HG02981 (cell line): ENCODE data around the gene SYNPO2.
"Not testable (repeated sequence)": the region's sequence is repeated elsewhere in the genome, so short reads cannot be mapped to it uniquely, and the experiment has no call there.

ENCODE experiments used
- ATAC-seq: cut with Tn5 transposase; IDR thresholded peaks from one replicate; pipeline ENCODE4 v1.9.1; 2021; ENCODE audit warnings: mild to moderate bottlenecking, moderate library complexity; ENCODE audit not compliant: unreplicated experiment

The SYNPO2 gene

GRCh38 chr4:118972167-118972566, 83.5 kb downstream of the SYNPO2 start:
- ATAC-seq: no peak

DNA sequence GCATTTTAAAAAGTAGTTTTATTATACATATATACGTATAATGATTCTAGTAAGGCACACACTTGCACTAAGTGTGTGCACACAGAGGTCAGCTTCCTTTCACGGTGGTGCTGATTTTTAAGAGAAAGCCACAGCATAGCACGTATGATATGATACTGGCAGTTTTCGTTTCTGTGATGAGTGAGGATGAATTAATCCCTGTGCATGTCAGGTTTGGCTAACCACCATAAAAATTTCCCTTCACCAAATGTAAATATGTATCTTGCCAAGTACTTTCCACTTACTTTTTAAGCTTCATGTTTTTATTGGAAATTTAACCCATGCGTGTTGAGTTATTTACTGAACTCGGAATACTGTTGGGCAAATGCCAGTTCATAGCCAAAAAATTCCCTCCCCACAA, 84.6 kb downstream of the SYNPO2 start:
- no peak for ATAC-seq

- no peak for ATAC-seq
These were observed 86.1 kb downstream of the SYNPO2 start for GRCh38 chr4:118974758-118975157.

GRCh38 chr4:118975449-118976192, 87.0 kb downstream of the SYNPO2 start:
- no peak for ATAC-seq

- ATAC-seq: not testable (repeated sequence)
These were observed 87.5 kb downstream of the SYNPO2 start for GRCh38 chr4:118976193-118976560.

DNA sequence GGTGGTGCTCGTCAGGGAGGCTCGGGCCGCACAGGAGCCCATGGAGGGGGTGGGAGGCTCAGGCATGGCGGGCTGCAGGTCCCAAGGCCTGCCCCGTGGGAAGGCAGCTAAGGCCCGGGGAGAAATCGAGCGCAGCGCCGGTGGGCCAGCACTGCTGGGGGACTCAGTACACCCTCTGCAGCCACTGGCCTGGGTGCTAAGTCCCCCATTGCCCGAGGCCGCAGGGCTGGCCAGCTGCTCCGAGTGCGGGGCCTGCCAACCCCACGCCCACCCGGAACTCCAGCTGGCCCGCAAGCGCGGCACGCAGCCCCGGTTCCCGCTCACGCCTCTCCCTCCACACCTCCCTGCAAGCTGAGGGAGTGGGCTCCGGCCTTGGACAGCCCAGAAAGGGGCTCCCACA, 88.4 kb downstream of the SYNPO2 start:
- ATAC-seq: not testable (repeated sequence)

- ATAC-seq: no peak
These were observed 91.1 kb downstream of the SYNPO2 start for GRCh38 chr4:118979712-118980111.

DNA sequence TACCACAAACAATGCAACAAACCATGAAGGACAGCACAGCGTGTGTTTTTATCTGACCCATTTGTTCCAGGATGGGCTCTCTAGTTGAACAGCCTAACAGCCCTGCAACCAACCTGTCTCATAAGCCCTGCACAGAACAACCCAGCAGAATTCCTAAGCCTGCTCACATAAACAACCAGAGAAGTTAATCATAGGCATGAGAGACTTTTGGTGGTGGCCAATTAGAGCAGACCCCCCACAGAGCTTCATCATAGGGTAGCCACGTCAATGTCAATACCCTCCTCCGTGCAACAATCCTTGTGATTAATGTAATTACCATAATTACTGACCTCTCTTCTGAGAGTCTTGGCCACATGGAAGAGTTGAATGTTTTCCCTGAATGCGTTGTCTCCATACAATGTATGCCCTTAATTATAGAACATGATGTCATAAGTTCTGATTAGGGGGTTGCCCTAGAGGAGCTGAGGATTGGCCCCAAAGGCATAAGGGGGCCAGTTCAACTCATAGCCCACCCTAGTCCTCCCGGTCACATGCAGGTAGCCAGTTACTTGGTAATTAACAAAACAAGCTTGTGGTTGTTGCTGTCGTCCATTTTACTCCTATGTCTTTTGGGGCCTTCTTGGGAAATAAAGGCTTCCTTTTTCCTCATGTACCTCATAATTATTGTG, 92.7 kb downstream of the SYNPO2 start:
- ATAC-seq: no peak

GRCh38 chr4:118981839-118982381, 93.3 kb downstream of the SYNPO2 start:
- ATAC-seq: peak; percentile 85

DNA sequence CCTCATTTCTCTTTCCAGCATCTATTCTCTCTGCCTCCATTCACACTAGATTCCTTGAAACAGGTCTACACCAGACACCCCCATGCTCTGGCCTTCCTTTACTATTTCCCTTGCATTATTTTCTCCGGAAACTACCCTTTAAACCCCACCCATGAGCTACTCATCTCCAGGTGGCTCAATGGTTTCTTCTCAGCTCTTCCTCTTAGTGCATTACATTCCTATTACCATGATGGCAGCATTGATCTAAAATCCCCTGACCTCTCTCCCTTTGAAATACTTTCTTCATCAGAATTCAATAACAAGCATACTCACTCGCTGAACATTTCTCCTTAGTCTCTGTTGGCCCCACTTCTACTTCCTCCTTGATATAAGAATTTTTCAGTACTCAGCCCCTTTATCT, 94.6 kb downstream of the SYNPO2 start:
- ATAC-seq: no peak

DNA sequence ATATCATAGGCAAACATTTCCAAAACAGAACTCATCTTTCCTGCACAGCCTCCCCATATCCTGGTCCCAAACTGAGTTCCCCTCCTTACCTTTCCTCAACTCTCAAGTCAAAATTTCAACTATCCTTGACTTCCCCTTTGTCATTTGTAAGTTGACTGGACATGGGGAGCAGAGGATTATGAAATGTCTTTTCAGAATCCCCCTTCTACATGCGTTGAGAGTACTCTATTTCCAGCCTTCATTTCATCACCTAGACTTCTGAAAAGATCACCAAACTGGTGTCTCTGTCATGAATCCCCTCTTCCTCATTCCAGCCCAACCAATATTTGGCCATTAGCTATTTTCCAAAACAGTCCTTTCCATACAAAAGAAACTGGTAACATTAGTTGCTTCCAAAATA, 95.2 kb downstream of the SYNPO2 start:
- ATAC-seq: no peak

DNA sequence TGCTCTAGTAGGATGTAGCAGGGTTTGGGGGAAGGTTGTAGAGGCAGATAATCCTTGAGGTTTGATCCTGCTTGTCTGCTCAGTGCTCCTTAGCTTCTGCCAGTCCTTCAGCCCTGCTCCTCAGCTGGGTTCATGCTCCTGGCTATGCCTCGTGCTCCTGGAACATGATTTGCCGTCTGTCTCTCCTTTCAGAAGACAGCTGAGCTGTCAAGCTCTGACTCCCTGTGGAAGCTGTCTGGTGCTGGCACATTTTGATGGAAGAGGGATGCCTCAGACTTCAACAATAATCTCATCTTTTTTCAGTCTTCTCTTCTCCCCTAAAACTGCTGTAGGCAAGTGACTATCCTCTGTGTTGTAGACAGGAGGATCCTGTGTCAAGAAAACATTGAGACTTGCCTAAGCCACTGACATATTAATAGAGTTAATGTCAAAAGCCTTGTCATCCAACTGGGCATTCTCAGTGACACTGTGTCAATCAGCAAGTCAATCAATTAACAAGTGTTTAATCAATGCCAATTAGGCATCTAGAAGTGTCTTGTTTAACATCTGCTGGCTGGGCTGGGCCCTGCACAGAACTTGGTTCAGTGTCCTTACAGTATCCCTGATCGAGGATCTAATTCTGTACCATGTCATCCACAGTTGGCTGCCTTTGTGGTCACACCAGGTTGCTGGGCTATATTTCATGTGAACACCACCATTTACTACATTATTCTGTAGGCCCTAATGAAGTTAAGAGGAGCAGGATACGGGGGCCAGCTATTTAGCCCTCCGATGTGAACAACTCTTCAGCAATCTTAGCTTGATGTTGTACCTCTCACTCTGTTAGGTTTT, 96.7 kb downstream of the SYNPO2 start:
- no peak for ATAC-seq

- ATAC-seq: no peak
These were observed 99.4 kb downstream of the SYNPO2 start for GRCh38 chr4:118987959-118988634.

- no peak for ATAC-seq
These were observed 100.0 kb downstream of the SYNPO2 start for GRCh38 chr4:118988635-118988972.

GRCh38 chr4:118989098-118990080, 100.7 kb downstream of the SYNPO2 start:
- ATAC-seq: no peak

DNA sequence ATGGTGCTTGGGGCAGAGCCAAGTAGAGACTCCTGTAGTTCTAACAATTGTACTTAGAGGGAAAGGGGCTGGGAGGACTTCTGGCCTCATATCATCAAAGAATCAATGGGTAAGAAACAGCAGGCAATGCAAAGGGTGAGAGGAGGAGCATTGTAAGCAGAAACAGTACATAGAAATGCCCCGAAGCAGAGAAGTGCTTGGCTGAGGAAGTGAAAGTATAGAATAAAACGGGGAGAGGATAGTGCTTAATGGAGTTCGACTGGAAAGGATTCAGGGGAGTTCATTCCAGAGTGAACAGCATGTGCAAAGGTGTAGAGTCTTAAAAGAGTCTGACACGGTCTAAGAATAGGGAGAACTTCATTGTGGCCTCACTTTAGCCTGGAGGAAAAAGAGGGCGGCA, 103.0 kb downstream of the SYNPO2 start:
- ATAC-seq: no peak

GRCh38 chr4:118992149-118992548, 103.5 kb downstream of the SYNPO2 start:
- no peak for ATAC-seq

GRCh38 chr4:118993333-118993732, 104.7 kb downstream of the SYNPO2 start:
- no peak for ATAC-seq

DNA sequence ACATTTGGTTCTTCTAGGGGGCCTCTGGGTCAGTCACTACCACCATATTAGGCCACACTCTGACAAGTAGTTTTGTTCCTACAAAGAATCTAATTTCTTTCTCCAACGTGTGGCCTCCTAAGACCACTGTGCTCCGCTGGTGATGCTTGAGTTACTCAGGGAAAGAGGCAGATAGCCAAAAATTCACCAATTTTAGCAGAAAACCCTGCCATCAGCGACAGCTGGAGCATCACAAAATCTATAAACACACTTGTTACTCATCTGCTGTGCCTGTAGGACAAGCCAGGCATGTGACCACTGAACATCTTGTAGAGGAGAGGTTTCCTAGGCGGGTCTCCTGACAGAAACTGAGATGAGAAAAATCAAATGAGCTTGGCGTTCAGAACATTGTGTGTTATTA, 105.4 kb downstream of the SYNPO2 start:
- ATAC-seq: no peak
